ENCODE measurements around the gene NPTXR.

The NPTXR gene

DNA sequence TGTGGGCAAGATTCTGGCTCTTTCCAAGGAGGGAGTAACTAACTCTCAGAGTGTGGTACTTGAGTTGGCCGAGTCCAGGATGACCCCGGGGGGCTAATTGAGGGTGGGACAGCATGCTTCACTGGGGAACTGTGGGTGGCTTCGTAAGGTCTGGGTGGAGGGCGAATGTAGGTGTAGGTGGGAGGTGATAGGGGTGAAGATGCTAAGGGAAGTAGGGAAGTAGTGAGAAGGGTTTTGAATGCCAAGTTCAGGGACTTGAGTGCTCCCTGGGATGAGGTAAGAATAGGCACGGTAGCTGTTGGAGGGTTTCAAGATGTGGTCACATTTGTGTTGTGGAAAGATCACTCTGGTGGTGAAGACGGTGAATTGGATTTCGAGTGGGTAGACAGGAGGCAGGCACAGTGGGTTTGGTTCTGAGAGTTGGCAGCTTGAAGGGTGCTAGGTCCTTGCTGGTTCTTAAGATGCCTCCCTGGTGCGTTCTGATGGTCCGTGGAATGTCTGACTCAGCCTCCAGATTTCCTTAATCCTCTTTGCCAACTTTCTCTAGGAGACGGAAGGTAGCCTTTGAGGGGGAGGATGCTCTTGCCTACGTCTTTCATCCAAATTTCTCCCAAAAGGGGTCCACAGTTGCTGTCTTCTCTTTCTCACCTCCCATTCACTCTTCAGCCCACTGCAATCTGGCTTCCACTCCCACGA is 47.4 kb downstream of the NPTXR start:
- DNase-seq (ENCODE audit: low read depth), result no peak

DNA sequence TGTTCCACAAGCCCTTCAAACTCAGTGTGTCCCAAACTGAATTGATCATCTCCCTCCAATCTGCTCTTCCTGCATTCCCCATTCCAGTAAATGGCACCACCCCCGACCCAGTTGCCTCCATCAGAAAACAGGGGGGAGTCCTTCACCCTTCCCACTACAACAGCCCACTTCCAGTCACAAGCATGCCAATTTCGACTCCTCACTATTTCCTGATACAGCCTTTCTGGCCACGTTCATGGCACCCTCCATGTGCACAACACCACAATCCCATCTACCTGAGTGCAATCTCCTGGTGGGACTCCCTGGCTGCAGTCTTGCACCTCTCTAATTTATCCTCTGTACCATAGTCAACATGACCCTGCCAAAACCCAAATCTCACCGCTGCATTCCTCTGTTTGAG is 48.3 kb downstream of the NPTXR start:
- DNase-seq (ENCODE audit: low read depth), result no peak

GRCh38 chr22:38793721-38794466 is 49.9 kb downstream of the NPTXR start, which contains the start of gene DNAL4:
Gene DNAL4 (minus strand): TSS chr22:38794143. CDS start chr22:38782731, 11,412 bp downstream.
- peak; percentile 97 for DNase-seq (ENCODE audit: low read depth)

DNA sequence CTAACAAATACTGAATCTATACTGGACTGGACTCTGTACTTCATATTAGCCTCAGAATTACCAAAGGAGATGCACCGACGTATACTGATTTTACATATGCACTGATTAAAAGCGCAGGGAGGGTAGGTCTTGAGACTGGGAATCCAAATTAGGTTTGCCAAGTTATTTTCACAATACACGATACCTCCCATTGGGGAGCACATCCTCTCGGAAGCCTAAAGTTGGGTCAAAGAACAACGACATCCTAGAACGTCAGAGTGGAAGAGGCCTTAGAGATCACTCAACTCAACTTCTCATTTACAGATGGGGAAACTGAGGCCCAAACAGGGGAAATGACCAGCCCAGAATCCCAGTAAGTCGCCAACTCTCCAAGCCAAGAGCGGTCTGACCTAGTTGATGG is 50.5 kb downstream of the NPTXR start:
- DNase-seq (ENCODE audit: low read depth), result no peak

- DNase-seq (ENCODE audit: low read depth), result no peak
Observed at GRCh38 chr22:38792833-38793232, 51.0 kb downstream of the NPTXR start.

DNA sequence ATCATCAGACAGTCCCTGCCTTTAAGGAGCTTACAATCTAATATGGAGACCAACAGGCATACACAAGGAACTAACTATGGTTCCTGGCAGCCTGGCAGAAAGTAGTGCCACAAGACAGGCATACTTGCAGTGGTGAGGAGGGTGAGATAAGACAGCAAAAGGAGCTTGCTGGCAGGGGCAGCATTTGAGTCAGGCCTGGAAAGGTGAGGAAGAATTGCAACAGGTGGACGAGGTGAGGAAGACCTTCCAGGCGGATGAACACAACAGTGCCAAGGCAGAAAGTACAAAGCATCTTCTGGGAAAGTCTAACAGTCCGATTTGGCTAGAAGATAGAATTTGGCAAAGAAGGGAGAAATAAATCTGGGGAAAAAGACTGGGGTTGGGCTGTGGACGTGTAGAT is 54.2 kb downstream of the NPTXR start:
- DNase-seq (ENCODE audit: low read depth), result no peak

- no peak for DNase-seq (ENCODE audit: low read depth)
Observed at GRCh38 chr22:38788846-38789245, 55.0 kb downstream of the NPTXR start.

DNA sequence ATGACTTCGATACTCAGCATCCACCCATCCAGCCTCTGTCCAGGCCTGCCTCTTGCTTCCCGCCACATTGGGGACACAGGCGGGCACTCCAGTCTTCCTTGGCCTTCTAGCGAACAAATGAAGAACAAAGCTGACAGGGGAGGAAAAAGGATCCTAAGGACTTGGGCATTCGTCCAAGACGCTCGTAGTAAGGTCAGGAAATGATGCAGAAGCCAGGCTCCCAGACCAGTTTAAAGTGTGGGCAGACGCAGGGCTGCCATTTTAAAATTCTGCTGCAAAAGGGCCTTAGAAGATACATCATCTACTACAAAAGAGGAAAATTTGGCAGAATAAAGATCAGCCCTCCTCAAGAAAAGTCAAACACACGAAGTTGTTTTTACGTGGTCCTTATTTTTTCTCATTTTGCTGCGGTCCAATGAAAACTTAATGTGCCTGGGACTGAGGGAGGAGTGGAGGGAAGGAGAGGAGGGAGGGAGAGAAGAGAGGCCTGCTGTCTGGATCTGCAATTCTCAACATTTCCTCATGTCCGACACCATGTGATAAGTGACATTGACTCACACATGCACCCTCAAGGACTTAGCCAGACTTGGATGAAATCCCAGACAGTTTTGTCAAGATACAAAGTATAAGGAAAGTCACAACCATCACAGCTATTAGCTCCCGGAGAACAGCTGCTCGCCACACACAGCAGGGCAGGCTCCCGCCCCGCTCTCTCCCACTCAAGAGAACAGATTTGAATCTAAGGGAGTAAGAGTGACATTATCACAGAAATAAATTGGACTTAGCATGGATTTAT is 55.6 kb downstream of the NPTXR start:
- DNase-seq (ENCODE audit: low read depth), result peak; percentile 95

GRCh38 chr22:38786631-38787030 is 57.2 kb downstream of the NPTXR start:
- DNase-seq (ENCODE audit: low read depth), result no peak

DNA sequence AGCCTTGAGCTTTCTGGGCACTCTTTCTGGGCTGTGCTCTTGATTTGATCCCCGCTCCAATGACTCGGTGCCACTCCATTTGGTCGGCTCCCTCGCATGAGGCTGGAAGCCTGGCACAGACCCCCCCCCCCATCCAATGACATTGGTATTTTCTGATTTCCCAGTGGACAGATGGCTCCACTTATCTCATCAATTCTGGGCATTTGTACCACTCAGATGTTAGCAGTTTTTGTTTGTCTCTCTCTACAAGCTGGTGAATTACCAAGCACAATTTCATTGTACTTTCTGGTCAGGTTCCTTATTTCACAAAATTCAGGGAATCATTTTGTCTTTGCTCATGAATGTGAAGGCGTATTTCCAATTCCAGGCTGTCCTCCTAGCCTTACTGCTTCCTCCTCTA is 59.0 kb downstream of the NPTXR start:
- DNase-seq (ENCODE audit: low read depth), result no peak

DNA sequence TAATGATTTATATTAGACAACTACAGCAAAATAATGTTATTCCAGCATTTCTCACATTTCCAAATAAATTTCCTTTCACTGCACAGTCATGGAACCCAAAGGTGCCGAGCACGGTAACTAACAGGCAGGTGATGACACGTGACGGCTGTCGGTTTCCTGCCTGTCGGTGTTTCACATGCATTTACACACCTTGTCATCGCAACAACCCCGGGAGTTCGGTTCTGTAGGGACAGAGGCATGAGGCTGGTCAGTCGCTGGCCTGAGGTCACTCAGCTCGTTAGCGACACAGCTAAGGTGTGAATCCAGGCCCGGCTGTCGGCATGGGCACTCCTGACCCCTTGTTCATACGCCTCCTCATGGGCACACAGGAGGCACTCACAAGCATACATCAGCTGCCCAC is 59.8 kb downstream of the NPTXR start:
- no peak for DNase-seq (ENCODE audit: low read depth)

DNA sequence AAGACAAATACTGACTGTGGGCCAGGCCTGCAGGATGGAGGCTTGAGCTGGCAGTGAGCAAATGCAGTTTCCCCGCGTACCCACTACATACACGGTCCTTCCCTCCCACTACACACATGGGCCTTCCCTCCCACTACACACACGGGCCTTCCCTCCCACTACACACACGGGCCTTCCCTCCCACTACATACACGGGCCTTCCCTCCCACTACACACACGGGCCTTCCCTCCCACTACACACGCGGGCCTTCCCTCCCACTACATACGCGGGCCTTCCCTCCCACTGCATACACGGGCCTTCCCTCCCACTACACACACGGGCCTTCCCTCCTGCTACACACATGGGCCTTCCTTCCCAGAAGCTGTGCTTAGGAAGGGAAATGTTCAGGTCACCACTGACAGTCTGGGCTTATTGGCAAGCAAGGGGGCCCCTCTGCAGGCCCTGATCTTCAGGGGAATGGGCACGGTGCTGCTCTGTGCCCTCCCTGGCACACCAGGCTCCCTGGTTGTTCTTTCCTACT is 60.7 kb downstream of the NPTXR start:
- DNase-seq (ENCODE audit: low read depth), result no peak

- DNase-seq (ENCODE audit: low read depth), result peak; percentile 61
Observed at GRCh38 chr22:38782402-38783094, 61.3 kb downstream of the NPTXR start.

DNA sequence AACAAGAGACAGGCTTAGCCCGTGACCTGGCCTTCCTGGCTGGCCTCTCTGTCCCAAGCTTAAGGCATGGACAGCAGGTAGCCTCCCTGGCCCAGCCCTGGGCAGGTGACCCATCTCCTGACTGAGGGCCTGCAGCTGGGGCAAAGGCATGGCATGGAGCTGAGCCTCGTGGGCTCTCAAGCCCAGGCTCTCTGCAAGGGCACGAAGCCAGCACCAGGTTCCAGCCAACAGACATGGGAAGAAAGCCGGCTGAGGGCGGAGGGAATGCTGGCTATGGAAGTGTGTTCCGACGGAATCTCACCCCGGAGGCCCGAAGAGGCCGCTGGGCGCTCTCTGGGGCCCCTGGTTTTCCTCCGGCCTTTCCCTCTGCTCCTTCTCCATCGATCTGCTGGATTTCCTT is 62.8 kb downstream of the NPTXR start:
- no peak for DNase-seq (ENCODE audit: low read depth)

- no peak for DNase-seq (ENCODE audit: low read depth)
Observed at GRCh38 chr22:38777087-38777671, 66.6 kb downstream of the NPTXR start.

GRCh38 chr22:38776086-38776485 is 67.7 kb downstream of the NPTXR start:
- DNase-seq (ENCODE audit: low read depth), result no peak

DNA sequence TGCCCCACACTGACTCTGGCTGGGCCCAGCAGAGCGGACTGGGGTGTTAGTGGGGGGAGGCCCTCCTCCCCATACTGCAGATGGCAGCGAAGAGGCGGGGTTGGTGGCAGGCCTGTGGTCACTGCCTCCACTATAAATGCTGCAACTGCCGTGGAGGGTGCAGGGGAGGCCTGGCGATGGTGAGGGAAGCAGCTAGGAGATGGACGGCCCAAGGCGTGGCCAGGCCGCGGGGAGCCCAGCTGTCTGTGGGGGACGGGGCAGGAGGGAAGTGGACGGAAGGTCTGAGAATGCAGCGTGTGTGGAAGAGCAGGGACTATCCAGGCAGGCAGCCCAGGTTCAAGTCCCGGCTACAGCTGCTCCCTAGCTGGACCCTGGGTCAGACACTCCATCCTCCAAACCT is 68.2 kb downstream of the NPTXR start:
- no peak for DNase-seq (ENCODE audit: low read depth)

- DNase-seq (ENCODE audit: low read depth), result no peak
Observed at GRCh38 chr22:38774496-38775166, 69.2 kb downstream of the NPTXR start.

DNA sequence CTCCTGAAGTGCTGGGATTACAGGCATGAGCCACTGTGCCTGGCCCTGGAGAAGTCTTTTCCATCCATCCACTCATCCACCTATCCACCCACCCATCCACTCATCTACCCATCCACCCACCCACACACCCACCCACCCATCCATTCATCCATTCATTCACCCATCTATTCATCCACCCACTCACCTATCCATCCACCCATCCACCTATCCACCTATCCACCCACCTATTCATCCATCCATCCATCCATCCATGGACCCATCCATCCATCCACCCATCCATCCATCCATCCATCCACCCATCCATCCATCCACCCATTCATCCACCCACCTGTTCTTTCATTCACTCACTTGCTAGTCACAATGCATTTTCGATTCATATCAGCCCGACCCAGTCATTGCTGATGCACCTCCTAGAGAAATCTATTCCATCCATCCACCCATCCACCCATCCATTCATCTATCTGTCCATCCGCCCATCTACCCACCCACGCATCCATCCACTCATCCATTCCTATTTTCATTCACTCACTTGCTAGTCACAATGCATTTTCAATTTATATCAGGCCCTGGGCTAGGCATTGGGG is 70.4 kb downstream of the NPTXR start:
- no peak for DNase-seq (ENCODE audit: low read depth)

DNA sequence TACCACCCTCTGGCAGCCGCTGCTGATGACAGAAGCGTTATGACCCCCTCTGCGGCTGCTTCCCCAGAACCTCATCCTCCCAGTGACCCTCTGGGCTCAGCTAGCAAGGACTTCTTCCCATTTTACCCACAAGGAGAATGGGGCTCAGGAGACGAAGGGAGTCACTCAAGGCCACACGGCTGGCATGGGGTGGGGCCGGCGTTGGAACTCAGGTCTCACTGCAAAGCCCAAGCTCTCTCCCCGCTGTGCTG is 71.3 kb downstream of the NPTXR start:
- no peak for DNase-seq (ENCODE audit: low read depth)
